GM18909 (cell line): ENCODE measurements around the gene SLC12A3.
"Not testable (repeated sequence)": the region's sequence is repeated elsewhere in the genome, so short reads cannot be mapped to it uniquely, and the experiment has no call there.

Experiments
- ATAC-seq: cut with Tn5 transposase; IDR thresholded peaks from one replicate; pipeline ENCODE4 v1.9.1; 2021; ENCODE audit warnings: mild to moderate bottlenecking; ENCODE audit not compliant: unreplicated experiment, poor library complexity

SLC12A3 gene

DNA sequence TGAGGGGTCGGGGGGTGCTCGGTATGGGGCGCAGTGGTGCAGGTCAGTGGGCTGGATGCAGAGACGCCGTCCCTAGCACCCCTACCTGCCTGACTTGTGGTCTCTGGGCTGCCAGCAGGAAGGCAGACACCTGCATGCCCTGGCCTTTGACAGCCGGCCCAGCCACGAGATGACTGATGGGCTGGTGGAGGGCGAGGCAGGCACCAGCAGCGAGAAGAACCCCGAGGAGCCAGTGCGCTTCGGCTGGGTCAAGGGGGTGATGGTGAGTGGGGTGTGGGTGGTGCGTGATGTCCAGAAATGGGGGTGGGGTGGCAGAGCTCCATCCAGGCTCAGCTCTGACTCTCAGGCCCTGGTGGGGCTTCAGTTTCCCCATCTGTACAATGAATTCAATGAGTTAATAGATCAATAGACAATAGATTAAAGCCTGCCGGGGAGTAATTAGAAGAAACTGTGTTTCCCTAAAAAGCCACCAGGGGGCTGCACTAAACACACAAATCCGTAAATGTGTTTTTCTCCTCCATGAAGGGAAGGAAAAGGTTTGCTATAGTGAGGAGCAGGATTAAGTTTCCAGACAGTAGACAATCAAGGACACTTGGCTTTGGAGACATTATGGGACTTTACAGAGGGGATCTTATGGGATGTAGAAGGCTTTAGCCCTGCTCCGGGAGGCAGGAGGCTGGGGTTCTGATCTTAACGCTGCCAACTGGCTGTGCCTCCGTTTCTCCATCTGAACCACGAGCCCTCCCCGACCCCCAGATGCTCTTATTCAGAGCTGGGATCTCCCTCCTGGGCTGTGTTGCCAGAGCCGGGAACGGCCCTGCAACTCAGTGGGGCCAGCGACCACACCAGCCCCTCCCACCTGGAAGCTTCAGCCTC, 2.2 kb downstream of the SLC12A3 start:
- ATAC-seq = no peak

DNA sequence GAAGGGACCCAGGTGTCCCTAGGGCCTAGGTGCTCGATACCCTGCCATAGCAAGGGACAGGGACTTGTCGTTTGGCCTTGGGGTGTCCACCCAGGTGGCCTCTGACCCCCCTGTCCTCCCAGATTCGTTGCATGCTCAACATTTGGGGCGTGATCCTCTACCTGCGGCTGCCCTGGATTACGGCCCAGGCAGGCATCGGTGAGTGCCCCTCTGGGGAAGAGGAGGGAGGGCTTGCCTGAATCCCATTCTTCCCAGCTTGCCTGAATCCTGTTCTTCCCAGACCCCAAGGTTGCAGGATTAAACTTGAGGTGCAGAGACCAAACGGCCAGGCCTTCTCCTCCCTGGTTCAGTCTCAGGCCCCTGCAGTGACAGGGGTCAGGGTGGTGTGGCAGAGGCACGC, 3.2 kb downstream of the SLC12A3 start:
- no peak for ATAC-seq

DNA sequence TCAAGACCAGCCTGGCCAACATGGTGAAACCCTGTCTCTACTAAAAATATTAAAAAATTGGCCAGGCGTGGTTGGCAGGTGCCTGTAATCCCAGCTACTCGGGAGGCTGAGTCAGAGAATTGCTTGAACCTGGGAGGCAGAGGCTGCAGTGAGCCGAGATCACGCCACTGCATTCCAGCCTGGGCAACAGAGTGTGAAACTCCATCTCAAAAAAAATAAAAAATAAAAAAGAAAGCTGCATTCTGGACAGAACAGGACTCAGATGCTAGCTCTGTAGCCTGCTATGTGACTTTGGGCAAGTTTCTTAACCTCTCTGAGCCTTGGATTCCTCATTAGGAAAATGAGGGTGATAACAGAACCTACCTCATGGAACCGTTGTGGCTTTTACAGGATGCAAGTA, 3.8 kb downstream of the SLC12A3 start:
- not testable (repeated sequence) for ATAC-seq

DNA sequence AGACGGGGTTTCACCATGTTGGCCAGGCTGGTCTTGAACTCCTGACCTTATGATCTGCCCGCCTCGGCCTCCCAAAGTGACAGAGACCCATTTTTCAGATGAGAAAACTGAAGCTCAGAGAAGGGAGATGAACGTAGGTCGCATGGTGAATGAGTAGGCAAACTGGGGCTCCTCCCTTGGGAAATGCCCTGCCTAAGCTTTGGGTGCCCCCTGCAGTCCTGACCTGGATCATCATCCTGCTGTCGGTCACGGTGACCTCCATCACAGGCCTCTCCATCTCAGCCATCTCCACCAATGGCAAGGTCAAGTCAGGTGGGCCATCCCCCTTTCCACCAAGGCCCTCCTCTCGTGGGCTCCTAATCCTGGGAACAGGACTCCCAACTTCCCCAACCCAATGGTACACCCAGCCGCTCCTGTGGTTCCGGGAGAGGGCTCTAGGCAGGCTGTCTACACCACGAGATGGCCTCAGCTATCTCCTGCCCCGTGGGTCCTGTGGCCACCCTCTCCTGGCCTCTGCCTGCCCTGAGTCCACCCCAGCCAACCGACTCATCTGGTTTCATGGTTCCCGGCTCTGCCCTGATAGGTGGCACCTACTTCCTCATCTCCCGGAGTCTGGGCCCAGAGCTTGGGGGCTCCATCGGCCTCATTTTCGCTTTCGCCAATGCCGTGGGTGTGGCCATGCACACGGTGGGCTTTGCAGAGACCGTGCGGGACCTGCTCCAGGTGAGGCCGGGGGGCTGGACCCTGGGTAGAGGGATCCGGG, 4.7 kb downstream of the SLC12A3 start:
- no peak for ATAC-seq

DNA sequence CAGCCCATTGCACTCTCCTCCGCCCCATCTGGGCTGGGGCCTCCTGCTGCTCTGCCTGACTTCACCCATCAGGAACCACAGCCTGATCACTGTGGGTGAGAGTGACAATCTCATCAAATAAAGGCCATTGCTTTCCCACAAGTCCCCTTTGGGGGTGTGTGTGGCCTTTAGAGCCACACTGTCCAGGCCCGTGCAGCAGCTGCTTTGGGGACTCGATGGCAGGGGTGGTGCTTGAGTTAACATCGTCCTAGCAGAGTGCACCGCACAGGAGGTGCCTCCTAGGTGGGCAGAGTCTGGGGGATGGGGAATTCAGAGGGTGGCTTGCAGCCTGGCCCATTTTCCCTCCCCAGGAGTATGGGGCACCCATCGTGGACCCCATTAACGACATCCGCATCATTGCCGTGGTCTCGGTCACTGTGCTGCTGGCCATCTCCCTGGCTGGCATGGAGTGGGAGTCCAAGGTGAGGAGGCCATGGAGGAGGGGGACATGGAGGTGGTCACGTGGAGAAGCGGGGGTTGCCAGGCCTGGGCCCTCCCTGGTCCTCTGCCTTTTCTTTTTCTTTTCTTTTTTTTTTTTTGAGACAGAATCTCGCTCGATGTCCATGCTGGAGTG, 5.4 kb downstream of the SLC12A3 start:
- ATAC-seq = no peak

DNA sequence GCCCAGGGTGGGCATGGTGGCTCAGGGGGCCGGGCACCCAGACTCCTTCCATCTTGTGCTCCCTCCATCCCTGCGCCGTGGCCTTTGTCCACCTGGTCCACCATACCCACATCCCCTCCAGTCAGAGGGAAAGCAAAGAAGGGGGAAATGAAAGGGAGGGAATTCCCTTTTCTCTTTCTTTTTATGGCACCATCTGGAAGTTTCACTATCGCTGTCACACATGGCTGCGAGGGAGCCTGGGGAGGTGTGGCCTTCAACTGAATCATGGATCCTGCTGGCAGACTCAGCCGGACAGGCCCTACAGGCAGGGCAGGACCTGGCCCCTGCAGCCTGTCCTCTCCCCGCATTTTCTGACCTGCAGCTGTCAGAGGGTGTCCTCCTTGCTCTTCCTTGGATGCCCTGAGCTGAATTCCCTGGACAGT, 6.2 kb downstream of the SLC12A3 start:
- ATAC-seq = no peak

DNA sequence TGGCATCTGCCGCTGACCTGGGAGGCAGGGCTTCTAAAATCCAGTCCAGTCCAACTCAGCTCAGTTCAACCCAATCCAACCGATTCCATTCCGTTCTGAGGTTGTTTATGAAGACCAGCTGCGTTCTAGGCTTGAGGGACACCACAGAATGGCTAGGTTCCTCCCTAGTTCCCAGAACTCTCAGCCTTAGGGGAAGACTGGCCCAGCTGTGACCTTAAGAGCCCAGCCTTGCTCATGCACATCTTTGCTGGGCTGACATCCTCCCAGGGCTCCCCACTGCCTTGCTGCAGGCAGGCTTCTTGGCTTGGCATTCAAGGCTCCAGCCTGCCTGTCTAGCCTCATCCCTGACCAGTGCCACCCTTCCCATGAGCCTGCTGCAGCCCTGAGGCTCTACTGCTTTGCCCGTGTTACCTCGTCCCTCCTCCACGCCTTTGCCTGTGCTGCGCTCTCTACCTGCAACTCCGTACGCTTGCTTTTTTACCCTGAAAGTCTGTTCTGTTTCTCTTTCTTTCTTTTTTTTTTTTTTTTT, 7.9 kb downstream of the SLC12A3 start:
- no peak for ATAC-seq

DNA sequence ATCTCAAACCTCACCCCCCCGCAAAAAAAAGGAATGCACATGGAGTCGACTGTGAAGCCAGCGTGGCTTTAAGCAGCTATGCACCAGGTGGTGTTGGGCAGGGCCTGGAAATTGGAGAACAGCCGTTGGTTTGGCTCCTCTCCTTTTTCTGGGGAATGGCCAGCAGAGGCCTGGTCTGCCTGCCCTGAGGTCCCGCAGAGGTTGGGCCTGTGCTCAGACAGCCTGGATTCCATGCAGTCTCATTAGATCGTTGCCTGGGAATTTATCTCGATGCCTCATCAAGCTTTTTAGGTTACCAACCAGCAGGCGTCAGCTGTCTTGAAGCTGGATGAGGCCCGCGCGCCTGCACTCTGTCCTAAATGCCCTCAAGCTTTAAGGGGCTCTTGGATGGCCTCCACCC, 9.8 kb downstream of the SLC12A3 start:
- no peak for ATAC-seq

DNA sequence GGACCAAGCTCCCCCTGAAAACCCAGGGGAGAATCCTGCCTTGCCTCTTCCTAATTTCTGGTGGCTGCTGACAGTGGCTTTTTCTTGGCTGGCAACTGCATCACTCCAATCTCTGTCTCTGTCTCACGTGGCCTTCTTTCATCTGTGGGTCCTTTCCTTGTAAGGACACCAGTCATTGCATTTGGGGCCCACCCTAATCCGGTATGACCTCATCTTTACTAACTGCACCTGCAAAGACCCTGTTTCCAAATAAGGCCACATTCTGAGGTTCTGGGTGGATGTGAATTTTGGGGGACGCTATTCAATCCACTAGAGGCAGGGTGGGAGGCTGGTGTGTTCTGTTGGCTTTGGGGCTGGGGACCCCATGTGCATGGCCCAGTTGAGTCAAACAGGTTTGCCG, 11.0 kb downstream of the SLC12A3 start:
- no peak for ATAC-seq

DNA sequence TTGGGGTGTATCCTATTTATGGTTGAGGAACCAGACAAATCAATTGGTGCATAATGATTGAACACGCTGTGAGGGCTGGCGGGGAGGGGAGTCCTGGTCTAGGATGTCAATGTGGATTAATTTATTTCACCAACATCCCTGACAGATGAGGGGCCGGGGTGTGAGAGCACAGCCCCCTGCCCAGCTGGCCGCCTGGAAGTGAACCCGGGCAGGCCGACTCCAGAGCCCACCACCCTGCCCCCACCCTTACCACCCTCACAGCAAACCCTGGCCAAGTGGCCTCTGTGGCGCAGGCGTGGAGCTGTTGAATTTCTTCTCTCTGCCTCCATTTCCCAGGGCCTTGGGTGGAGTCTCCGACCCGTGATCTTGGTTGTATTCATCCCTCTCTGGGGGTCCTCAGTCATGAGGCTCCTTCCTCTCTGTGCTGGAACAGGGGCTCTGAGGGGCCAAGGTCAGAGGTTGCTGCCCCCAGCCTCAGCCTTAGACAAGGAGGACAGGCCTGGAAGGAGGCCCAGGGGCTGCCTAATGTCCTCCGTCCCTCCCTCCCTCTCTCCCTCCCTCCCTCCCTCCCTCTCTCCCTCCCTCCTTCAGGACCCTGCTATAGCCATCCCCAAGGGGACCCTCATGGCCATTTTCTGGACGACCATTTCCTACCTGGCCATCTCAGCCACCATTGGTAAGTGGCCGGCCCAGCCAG, 12.6 kb downstream of the SLC12A3 start:
- ATAC-seq = no peak

DNA sequence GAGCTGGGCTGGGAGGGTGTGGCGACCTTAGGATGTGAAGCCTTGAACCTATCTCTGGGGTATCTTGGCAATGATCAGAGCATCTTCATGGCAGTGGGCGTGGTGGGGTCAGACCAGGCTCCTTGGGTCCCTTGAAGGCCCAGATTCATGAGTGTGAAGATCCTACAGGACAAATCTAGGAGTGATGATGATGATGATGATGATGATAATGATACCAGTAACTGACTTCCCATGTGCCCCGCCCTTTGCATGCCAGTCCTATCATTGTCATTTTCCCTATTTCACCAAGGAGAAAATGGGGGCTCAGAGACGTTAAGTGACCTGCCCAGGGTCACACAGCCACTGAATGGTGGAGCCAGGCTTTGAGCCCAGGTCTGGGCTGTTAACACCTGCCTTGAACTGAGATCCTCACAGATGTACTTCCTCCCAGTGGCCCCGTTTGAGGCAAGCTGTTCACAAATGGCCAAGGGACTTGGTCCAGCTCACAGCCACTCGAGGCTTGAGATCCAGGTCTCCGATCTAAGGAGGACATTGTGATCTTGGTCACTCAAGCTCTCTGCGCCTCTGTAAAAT, 13.4 kb downstream of the SLC12A3 start:
- no peak for ATAC-seq

DNA sequence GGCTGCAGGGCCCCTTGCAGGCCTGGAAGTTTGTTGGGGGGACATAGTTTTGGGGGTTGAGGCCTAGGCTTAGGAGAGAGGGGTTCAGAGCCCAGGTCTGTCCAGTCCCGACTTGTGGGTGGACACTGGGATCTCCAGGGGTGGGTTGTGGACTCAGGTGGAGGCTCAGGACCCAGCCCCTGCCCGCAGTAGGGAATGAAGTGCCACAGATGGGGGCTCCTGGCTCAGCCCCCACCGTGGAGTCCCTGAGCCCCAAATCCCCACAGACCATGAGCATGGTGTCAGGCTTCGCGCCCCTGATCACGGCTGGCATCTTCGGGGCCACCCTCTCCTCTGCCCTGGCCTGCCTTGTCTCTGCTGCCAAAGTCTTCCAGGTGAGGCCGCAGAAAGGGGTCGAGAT, 14.3 kb downstream of the SLC12A3 start:
- no peak for ATAC-seq

DNA sequence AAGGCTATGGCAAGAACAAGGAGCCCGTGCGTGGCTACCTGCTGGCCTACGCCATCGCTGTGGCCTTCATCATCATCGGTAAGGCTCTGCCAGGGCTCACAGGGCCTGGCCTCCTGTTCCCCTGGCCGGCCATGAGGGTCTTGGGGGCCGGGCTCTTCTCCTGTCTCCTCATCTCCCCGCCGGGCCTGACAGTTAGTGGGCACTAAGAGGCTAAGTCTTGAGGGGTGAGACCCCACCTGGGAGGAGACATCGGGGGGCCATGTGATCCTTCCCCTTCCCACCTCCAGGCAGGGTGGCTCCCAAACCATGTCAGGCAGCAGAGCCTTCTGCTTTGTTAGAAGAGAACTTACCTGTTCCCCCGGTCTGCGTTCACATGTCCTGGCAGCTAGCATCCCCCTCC, 15.2 kb downstream of the SLC12A3 start:
- no peak for ATAC-seq

DNA sequence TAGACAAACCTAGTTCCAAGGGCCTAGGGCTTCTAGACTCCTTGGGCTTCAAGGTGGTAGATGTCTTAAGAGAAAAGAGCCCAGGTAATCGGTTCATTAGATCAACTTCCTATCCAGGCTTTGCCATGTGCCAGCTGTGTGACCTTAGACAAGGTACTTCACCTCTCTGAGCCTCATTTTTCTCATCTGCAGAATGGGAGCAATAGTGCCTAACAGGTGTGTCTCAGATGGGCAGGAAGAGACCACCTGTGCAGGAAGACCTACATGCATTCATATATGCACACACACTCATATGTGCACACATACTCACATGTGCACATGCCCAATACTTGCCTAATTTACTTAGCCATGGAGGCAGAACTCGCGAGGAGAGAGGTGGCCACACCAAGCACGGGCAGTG, 15.7 kb downstream of the SLC12A3 start:
- no peak for ATAC-seq

DNA sequence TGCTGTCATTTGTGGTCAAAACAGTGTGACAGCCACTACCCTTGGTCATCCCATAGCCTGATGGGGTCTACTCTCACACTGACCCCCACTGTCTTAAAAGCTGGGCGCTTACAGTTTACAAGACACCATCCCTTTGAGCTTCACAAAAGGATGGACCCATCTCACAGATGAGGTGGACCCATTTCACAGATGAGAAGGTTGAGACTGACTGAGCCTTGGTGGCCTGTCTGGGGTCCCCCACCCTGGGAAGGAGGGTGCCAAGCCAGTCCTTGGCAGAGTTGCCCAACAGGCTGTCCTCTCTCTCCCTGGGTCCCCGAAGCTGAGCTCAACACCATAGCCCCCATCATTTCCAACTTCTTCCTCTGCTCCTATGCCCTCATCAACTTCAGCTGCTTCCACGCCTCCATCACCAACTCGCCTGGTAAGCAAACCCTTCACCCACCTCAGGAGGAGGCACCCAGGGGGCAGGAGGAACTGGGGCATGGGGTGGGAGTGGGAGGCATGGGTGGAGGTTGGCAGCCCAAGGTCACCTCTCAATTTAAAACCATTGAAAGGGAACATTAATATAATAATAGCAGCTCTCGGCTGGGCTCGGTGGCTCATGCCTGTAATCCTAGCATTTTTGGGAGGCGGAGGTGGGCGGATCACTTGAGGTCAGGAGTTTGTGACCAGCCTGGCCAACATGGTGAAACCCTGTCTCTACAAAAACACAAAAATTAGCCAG, 17.2 kb downstream of the SLC12A3 start:
- no peak for ATAC-seq

DNA sequence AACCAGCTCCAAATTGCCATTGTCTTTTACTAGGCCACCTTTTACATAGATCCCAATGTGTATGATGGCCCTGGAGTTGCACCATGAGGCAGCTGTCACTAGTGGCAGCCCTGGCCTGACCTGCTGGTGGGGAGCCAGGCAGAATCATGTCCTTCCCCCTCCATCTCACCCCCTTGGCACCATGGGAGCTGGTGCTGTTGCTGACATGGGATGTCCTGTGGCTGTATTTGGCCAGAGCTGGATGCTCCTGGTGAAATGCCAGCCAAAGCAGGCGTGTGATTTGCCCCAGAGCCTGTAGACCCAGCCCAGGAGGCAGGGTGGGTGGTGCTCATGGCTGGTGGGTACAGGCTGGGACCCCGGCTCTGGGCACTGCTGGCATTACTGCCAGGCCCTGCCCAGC, 18.6 kb downstream of the SLC12A3 start:
- no peak for ATAC-seq

DNA sequence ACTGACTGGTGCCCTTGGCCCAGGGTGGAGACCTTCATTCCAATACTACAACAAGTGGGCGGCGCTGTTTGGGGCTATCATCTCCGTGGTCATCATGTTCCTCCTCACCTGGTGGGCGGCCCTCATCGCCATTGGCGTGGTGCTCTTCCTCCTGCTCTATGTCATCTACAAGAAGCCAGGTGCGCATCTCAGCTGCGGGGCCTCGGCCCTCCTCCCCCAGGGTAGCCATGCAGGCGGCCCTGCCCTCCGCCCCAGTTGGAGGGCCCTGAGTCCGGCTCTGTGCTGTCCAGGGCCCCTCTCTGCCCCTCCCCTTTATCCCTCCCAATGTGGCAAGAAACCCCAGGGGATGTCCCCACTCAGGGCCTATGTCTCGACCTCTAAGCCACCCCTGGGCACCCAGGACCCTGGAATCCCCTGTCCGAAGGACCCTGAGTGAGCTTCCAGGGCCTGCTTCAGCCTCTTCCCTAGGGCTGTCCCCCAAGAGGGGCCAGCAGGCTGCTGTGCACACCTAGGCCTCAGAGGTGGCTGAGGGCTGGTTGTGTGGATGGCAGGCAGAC, 19.1 kb downstream of the SLC12A3 start:
- ATAC-seq = no peak

DNA sequence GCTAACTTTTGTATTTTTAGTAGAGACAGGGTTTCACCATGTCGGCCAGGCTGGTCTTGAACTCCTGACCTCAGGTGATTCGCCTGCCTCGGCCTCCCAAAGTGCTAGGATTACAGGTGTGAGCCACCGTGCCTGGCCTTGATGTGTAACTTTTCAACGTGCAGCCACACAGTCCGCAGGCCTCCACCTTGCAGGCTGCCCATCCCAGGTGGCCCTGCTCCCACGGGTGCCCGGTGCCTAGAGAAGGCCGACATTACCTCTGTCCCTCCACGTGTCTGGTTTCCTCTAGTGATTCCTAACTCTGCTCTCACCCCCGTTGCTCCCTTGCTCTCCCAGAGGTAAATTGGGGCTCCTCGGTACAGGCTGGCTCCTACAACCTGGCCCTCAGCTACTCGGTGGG, 19.9 kb downstream of the SLC12A3 start:
- not testable (repeated sequence) for ATAC-seq
